GM12878 (cell line): ENCODE data around the gene ZNF106. TPM values are rescaled to one million over a fixed set of nuclear protein-coding genes. Genes with fewer than 3 reads are reported as not detected.

ENCODE experiments used
- CHD2 ChIP-seq: IDR thresholded peaks from 2 replicates; pipeline ENCODE4 v1.6.1; 2011; ENCODE audit warnings: low read depth, low read length, improper control_type of control experiment, borderline replicate concordance
- GABPA ChIP-seq: IDR thresholded peaks from 2 replicates; pipeline ENCODE4 v1.6.1; 2014; ENCODE audit warnings: antibody characterized with exemption, low read depth, mild to moderate bottlenecking, inconsistent platforms
- HCFC1 ChIP-seq: fragments of 150-350 bp; IDR thresholded peaks from 2 replicates; pipeline ENCODE4 v1.6.1; 2014; ENCODE audit warnings: low read length
- KLF5 ChIP-seq: fragments of 450-650 bp; IDR thresholded peaks from 2 replicates; pipeline ENCODE4 v1.6.1; 2014; ENCODE audit warnings: mild to moderate bottlenecking; ENCODE audit not compliant: partially characterized antibody
- MAX ChIP-seq: IDR thresholded peaks from 2 replicates; pipeline ENCODE4 v1.6.1; 2012; ENCODE audit warnings: low read depth, low read length, improper control_type of control experiment
- NFXL1 ChIP-seq: fragments of 450-650 bp; IDR thresholded peaks from 2 replicates; pipeline ENCODE4 v1.6.1; 2017; ENCODE audit warnings: antibody characterized with exemption, mild to moderate bottlenecking, borderline replicate concordance
- NFYB ChIP-seq: IDR thresholded peaks from 2 replicates; pipeline ENCODE4 v1.6.1; 2011; ENCODE audit warnings: low read depth, mild to moderate bottlenecking, low read length, improper control_type of control experiment, moderate library complexity; ENCODE audit not compliant: insufficient read depth
- PAX8 ChIP-seq: fragments of 450-650 bp; IDR thresholded peaks from 2 replicates; pipeline ENCODE4 v1.6.1; 2017; ENCODE audit warnings: mild to moderate bottlenecking, moderate library complexity
- RBBP5 ChIP-seq: fragments of 200-600 bp; sonication (generic); conservative IDR thresholded peaks from 2 replicates; pipeline ENCODE4 v1.6.1; 2016
- RCOR1 ChIP-seq: conservative IDR thresholded peaks from 2 replicates; pipeline ENCODE4 v1.6.1; 2012; ENCODE audit warnings: low read depth, low read length, improper control_type of control experiment
- SREBF1 ChIP-seq: IDR thresholded peaks from 2 replicates; pipeline ENCODE4 v1.6.1; 2012; ENCODE audit warnings: mild to moderate bottlenecking, low read length
- polyA plus RNA-seq, 11 experiments: library from polyadenylated mRNA; depleted of rRNA in 4 of 11; unstranded in 6 of 11; stranded (reverse) in 5 of 11; fragments of >200 nt; fragmentation: Nextera tagmentation in 4 of 11; fragmentation: Illumina TruSeq in 1 of 11; extraction: Ambion mirVana in 4 of 11; extraction: Trizol in 1 of 11; gene quantifications; 1 replicate in 1 of 11; 2 replicates in 10 of 11; pipeline versions ENCODE4 v1.2.1 to v1.2.3, GENCODE V29; 2011 to 2016; ENCODE audit warnings: inconsistent platforms in 2 of 11, missing spikeins in 2 of 11, low read depth in 1 of 11
- total RNA-seq, 4 experiments: library from RNA; depleted of rRNA in 3 of 4; stranded (reverse); fragments of >200 nt in 3 of 4; fragmentation: Illumina TruSeq in 1 of 4; extraction: Trizol in 1 of 4; gene quantifications; 2 replicates each; pipeline versions ENCODE4 v1.2.1 to v1.2.3, GENCODE V29; 2013 to 2021
- TF ChIP-seq, protein P1 (sequence below): fragments of 450-650 bp; formaldehyde crosslinking; IDR thresholded peaks from 2 replicates; pipeline ENCODE4 v1.4.0; 2022; ENCODE audit warnings: mild to moderate bottlenecking, moderate library complexity
- TF ChIP-seq, protein P2 (sequence below): fragments of 450-650 bp; IDR thresholded peaks from 2 replicates; pipeline ENCODE4 v1.6.1; 2016; ENCODE audit warnings: mild to moderate bottlenecking, moderate library complexity, borderline replicate concordance
- TF ChIP-seq, protein P3 (sequence below): fragments of 450-650 bp; IDR thresholded peaks from 2 replicates; pipeline ENCODE4 v1.6.1; 2016; ENCODE audit warnings: mild to moderate bottlenecking
- TF ChIP-seq, protein P4 (sequence below): fragments of 450-650 bp; conservative IDR thresholded peaks from 2 replicates; pipeline ENCODE4 v1.6.1; 2017; ENCODE audit warnings: mild to moderate bottlenecking, moderate library complexity
- TF ChIP-seq, protein P5 (sequence below): IDR thresholded peaks from 2 replicates; pipeline ENCODE4 v1.6.1; 2011; ENCODE audit warnings: mild to moderate bottlenecking, low read depth, low read length, moderate library complexity; ENCODE audit not compliant: insufficient replicate concordance

The ZNF106 gene
- total and polyA plus RNA-seq, 10 of the 15 experiments (the other 5 are each of a cell fraction or from before 2014, with no cell fraction given), result 10.7 to 45.3 (median 32.5) TPM

DNA sequence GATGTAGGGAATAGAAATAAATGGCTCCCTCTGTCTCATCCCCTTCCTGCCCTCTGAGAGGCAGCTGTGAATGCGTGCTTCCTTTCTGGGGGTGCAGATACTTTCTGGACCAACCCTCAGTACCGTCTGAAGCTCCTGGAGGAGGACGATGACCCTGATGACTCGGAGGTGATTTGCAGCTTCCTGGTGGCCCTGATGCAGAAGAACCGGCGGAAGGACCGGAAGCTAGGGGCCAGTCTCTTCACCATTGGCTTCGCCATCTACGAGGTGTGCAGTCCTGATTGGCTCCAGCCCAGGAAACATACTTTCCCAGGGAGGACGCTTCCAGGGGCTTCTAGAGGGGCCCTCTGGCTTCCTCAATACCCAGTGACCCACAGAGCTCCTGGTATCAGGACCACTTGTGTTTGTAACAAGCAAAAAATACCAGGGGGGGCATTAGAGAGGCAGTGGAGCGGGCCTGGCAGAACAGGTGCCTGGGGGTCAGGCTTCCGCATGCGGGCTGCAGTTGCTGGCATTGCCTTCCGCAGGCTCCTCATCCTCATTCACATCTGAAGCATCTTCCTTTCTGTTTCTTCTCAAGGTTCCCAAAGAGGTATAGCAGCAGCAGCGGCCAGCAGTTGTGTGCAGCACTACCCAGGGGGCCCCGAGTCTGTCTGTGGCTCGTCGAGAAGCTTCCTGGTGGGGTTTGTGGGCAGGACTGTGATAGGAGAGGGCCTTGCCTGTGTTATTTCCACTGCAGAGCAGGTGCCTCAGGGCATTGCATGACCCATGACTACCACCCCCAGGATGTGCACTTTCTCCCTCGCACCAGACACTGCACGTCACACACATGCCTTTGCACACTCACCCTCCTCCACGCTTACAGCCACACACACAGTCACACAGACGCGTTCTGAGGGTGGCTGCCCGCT lies 89.1 kb downstream of the ZNF106 start (continued):
- peak; percentile 88 for TF ChIP-seq NFYB
- no peak for TF ChIP-seq RBBP5
- TF ChIP-seq, protein P1, sequence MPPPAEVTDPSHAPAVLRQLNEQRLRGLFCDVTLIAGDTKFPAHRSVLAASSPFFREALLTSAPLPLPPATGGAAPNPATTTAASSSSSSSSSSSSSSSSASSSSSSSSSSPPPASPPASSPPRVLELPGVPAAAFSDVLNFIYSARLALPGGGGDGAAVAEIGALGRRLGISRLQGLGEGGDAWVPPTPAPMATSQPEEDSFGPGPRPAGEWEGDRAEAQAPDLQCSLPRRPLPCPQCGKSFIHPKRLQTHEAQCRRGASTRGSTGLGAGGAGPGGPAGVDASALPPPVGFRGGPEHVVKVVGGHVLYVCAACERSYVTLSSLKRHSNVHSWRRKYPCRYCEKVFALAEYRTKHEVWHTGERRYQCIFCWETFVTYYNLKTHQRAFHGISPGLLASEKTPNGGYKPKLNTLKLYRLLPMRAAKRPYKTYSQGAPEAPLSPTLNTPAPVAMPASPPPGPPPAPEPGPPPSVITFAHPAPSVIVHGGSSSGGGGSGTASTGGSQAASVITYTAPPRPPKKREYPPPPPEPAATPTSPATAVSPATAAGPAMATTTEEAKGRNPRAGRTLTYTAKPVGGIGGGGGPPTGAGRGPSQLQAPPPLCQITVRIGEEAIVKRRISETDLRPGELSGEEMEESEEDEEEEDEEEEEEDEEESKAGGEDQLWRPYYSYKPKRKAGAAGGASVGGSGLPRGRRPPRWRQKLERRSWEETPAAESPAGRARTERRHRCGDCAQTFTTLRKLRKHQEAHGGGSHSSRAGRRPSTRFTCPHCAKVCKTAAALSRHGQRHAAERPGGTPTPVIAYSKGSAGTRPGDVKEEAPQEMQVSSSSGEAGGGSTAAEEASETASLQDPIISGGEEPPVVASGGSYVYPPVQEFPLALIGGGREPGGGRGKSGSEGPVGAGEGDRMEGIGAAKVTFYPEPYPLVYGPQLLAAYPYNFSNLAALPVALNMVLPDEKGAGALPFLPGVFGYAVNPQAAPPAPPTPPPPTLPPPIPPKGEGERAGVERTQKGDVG (CRISPR knock-in tag), result no peak
- TF ChIP-seq HCFC1, result no peak
- no peak for TF ChIP-seq CHD2
- TF ChIP-seq PAX8, result no peak
- TF ChIP-seq, protein P2, sequence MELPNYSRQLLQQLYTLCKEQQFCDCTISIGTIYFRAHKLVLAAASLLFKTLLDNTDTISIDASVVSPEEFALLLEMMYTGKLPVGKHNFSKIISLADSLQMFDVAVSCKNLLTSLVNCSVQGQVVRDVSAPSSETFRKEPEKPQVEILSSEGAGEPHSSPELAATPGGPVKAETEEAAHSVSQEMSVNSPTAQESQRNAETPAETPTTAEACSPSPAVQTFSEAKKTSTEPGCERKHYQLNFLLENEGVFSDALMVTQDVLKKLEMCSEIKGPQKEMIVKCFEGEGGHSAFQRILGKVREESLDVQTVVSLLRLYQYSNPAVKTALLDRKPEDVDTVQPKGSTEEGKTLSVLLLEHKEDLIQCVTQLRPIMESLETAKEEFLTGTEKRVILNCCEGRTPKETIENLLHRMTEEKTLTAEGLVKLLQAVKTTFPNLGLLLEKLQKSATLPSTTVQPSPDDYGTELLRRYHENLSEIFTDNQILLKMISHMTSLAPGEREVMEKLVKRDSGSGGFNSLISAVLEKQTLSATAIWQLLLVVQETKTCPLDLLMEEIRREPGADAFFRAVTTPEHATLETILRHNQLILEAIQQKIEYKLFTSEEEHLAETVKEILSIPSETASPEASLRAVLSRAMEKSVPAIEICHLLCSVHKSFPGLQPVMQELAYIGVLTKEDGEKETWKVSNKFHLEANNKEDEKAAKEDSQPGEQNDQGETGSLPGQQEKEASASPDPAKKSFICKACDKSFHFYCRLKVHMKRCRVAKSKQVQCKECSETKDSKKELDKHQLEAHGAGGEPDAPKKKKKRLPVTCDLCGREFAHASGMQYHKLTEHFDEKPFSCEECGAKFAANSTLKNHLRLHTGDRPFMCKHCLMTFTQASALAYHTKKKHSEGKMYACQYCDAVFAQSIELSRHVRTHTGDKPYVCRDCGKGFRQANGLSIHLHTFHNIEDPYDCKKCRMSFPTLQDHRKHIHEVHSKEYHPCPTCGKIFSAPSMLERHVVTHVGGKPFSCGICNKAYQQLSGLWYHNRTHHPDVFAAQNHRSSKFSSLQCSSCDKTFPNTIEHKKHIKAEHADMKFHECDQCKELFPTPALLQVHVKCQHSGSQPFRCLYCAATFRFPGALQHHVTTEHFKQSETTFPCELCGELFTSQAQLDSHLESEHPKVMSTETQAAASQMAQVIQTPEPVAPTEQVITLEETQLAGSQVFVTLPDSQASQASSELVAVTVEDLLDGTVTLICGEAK, result peak; percentile 70; the same call in 1 of the 2 replicates
- TF ChIP-seq, protein P3, sequence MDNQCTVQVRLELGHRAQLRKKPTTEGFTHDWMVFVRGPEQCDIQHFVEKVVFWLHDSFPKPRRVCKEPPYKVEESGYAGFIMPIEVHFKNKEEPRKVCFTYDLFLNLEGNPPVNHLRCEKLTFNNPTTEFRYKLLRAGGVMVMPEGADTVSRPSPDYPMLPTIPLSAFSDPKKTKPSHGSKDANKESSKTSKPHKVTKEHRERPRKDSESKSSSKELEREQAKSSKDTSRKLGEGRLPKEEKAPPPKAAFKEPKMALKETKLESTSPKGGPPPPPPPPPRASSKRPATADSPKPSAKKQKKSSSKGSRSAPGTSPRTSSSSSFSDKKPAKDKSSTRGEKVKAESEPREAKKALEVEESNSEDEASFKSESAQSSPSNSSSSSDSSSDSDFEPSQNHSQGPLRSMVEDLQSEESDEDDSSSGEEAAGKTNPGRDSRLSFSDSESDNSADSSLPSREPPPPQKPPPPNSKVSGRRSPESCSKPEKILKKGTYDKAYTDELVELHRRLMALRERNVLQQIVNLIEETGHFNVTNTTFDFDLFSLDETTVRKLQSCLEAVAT, result peak; percentile 75; the same call in 1 of the 2 replicates
- no peak for TF ChIP-seq RCOR1
- TF ChIP-seq KLF5, result no peak
- TF ChIP-seq SREBF1, result no peak
- TF ChIP-seq, protein P4, sequence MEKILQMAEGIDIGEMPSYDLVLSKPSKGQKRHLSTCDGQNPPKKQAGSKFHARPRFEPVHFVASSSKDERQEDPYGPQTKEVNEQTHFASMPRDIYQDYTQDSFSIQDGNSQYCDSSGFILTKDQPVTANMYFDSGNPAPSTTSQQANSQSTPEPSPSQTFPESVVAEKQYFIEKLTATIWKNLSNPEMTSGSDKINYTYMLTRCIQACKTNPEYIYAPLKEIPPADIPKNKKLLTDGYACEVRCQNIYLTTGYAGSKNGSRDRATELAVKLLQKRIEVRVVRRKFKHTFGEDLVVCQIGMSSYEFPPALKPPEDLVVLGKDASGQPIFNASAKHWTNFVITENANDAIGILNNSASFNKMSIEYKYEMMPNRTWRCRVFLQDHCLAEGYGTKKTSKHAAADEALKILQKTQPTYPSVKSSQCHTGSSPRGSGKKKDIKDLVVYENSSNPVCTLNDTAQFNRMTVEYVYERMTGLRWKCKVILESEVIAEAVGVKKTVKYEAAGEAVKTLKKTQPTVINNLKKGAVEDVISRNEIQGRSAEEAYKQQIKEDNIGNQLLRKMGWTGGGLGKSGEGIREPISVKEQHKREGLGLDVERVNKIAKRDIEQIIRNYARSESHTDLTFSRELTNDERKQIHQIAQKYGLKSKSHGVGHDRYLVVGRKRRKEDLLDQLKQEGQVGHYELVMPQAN, result no peak
- TF ChIP-seq NFXL1, result no peak
- TF ChIP-seq, protein P5, sequence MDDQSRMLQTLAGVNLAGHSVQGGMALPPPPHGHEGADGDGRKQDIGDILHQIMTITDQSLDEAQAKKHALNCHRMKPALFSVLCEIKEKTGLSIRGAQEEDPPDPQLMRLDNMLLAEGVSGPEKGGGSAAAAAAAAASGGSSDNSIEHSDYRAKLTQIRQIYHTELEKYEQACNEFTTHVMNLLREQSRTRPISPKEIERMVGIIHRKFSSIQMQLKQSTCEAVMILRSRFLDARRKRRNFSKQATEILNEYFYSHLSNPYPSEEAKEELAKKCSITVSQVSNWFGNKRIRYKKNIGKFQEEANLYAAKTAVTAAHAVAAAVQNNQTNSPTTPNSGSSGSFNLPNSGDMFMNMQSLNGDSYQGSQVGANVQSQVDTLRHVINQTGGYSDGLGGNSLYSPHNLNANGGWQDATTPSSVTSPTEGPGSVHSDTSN, result no peak
- no peak for TF ChIP-seq MAX
- TF ChIP-seq GABPA, result peak; percentile 50; the same call in 1 of the 2 replicates
